HG03039 (cell line): ENCODE results near the gene MAN1A1.

Experiments used
- ATAC-seq: cut with Tn5 transposase; IDR thresholded peaks from one replicate; pipeline ENCODE4 v1.9.1; 2021; ENCODE audit warnings: mild to moderate bottlenecking, moderate library complexity; ENCODE audit not compliant: unreplicated experiment

MAN1A1 gene

DNA sequence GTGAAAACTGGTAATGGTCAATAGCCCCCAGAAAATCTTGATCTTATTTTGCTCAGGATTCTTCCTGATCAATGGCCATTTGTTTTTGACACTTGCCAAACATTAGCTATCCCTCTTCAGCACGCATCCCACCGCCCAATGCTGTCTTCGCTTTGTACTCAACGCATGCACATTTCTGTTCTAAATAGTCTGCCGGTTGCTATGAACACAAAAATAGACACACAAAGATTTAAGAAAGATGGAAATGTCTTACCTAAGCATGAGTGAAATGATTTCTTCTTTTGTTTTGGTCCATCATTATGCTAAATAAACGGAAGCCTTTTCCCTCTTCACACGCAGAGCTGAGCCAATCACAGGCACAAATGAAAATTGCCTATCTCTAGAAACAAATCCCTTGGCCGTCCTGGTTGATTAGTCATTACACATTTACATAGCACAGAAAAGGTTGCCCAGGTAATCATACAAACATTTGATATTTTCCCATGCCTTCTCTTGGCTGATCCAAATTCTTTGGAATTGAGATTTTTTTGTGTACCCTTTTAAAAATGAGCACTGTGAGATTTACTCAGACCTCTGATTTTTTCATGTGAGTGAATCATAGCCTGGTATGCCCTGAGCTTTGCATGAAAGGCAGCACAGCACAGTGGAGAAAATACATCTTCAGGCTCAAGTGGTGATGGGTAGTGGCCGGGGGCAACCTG lies 200.6 kb downstream of the MAN1A1 start:
- ATAC-seq: no peak

DNA sequence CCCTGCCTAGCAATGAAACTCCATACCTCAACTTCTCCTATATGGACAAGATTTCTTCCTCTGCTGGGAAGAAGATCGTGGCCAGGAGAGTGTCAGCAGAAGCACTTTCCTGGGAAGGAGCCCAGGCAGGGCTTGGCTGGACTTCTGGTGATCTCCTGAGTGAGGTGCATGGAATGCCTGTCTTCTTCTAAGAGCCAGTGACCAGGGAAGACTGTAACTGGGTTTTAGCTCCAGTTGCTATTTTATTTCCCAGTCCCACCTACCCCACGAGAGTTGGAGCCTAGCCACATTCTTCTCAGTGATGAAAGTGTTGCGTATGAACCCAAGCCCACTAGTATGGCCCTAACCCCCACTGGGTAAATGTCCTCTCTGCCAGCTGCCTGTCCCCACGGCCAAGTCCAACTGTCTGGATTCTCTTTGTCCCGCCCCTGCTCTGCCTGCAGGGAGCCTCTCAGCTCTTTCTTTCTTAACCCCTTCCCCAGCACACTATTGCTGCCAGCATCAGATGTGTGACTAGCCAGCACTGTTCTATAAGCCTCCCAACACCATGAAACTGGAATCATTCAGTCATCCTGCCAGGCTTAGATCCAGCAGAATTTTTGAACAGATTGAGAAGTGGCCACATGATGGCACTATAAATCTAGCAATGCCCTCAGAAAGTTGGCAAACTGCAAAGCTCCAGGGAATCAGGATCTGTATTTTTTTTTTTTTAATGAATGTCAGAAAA lies 201.3 kb downstream of the MAN1A1 start:
- no peak for ATAC-seq

- ATAC-seq: peak; percentile 98
Observed at GRCh38 chr6:119147101-119148053, 202.2 kb downstream of the MAN1A1 start.

GRCh38 chr6:119145111-119145510 lies 204.4 kb downstream of the MAN1A1 start:
- ATAC-seq: no peak

DNA sequence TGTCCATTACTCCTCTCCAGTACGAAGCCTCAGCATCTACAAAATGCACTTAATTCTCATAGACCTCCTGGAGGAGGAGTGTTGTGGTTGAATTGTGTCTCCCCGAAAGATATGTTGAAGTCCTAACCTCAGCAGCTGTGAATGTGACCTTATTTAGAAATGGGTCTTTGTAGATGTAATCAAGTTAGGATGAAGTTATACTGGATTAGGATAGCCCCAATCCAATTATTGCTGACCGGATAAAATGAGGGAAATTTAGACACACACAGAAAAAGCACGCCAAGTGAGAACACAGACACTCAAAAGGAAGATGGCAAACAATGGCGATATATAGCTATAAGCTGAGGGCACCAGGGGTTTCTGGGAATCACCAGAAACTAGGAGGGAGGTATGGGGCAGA lies 206.9 kb downstream of the MAN1A1 start:
- no peak for ATAC-seq

- ATAC-seq: no peak
Observed at GRCh38 chr6:119142041-119142440, 207.5 kb downstream of the MAN1A1 start.

GRCh38 chr6:119140196-119141140 lies 209.1 kb downstream of the MAN1A1 start:
- no peak for ATAC-seq

DNA sequence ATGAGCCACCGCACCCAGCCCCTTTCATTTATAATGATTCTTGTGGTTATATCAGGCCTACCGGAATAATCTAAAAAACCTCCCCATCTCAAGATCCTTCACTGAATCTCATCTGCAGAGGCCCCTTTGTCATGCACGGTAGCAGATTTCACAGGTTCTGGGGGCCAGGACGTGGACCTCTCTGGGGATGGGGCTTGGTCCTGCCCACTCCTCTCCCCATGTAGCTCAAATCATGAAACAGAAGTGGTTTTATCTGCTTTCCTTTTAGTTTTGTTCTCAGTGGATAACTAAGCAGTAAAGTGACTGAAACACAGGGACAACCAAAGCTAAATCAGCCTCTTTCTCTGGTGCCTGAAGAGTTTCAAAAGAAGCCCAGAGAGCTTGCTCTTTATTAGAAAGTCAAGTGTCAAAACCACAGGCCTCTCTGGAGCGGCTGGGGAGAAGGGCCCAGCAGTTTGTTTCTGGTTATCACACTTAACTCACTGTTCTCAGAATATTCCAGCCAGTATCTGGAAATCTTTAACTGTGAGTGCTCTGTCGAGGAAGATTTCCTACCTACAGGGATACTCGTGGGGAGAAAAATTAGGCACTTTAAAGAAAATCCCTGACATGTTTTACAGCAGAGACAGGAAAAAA lies 210.5 kb downstream of the MAN1A1 start:
- no peak for ATAC-seq

DNA sequence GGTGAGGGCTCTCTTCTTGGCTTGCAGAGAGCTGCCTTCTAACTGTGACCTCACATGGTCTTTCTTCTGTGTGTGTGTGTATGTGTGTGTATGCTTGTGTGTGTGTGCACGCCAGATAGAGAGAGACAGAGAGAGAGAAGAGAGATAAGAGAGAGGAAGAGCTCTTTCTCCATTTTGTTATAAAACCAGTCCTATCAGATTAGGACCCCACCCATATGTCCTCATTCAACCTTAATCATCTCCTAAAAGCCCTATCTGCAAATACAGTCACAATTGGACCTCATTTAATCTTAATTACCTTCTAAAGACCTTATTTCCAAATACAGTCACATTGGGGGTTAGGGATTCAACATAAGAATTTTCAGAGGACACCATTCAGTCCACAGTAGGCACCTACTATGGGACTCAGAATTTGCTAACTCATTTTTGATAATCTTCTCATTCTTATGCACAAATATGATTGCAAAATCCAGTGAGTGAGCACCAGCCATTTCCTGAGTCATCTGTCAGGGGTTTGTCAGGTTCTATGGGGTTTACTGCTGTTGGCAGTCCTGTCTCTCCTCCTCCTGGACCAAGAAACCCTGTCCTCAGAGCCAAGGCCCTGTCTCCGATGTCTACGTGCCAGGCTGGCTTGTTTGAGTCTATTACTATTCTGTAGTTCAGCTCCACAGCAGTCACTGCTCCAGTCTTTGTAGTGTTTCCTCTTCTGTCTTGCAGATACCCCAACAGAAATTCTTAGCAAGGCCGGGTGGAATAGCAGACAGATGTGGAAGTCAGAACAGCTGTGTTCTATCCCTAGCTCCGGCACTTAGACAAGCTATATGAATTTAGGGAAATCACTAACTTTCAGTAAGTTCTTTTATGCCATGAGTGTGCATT lies 212.1 kb downstream of the MAN1A1 start:
- ATAC-seq: no peak

GRCh38 chr6:119134752-119135151 lies 214.8 kb downstream of the MAN1A1 start:
- no peak for ATAC-seq

GRCh38 chr6:119133400-119133799 lies 216.2 kb downstream of the MAN1A1 start:
- ATAC-seq: no peak

- ATAC-seq: no peak
Observed at GRCh38 chr6:119132261-119132981, 217.1 kb downstream of the MAN1A1 start.

- ATAC-seq: no peak
Observed at GRCh38 chr6:119129968-119130484, 219.5 kb downstream of the MAN1A1 start.

- ATAC-seq: peak; percentile 70
Observed at GRCh38 chr6:119129148-119129967, 220.2 kb downstream of the MAN1A1 start.

- no peak for ATAC-seq
Observed at GRCh38 chr6:119128252-119128912, 221.2 kb downstream of the MAN1A1 start.

DNA sequence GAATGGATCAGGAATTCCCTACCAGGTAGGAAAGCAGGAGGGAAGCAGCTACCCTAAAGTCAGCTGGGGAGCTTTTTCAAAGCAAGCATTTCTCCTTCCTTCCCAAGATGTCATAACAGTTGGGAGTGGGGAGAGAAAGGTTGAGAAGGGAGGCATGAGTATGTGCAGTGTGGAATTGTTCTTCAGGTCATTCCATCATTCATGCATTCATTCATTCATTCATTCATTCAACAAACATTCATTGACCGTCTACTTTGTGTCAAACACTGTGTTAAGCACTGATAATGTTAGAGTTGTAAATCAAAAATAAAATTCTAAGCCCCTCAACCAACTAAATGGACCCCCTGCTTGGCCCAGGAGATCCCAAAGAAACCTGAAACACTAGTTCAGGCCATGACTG lies 221.9 kb downstream of the MAN1A1 start:
- ATAC-seq: no peak
